ENCODE results near the gene TYW1B. TPM values are rescaled to one million over a fixed set of nuclear protein-coding genes. Genes with fewer than 3 reads are reported as not detected.
"Not testable (repeated sequence)": the region's sequence is repeated elsewhere in the genome, so short reads cannot be mapped to it uniquely, and the experiment has no call there.

The TYW1B gene
- total and polyA plus RNA-seq, 8 donors: 0.93 to 21.0 (median 2.0) TPM

GRCh38 chr7:72605863-72606431, 222.1 kb downstream of the TYW1B start:
- DNase-seq; H3K27me3 ChIP-seq; H3K4me1 ChIP-seq; H3K9me3 ChIP-seq; intact Hi-C loops (cut with DNase I; ENCODE audit: low total_unique reads); H3K4me3 ChIP-seq; H3K27ac ChIP-seq: not testable (repeated sequence)
- WGBS, 5 donors: 88 to 98% (median 94%) methylated on average over 6 to 7 of the region's 7 CpGs
- peaks cover 0 to 16% (median 3%) of the 10 kb centered on the region in 4 donors for H3K36me3 ChIP-seq

- 88 to 93% (median 92%) methylated on average over 17 of the region's 17 CpGs for WGBS, 5 donors
- H3K27me3 ChIP-seq; intact Hi-C loops (cut with DNase I; ENCODE audit: low total_unique reads); H3K9me3 ChIP-seq; H3K4me3 ChIP-seq; H3K4me1 ChIP-seq; H3K27ac ChIP-seq; DNase-seq: not testable (repeated sequence)
- H3K36me3 ChIP-seq: peaks cover 0 to 12% (median 3%) of the 10 kb centered on the region in 4 donors
Measured at GRCh38 chr7:72604771-72605611, 223.0 kb downstream of the TYW1B start.

- peaks cover 0 to 12% (median 3%) of the 10 kb centered on the region in 4 donors for H3K36me3 ChIP-seq
- WGBS, 5 donors: 93 to 97% (median 96%) methylated on average over 7 to 8 of the region's 8 CpGs
- H3K27me3 ChIP-seq; intact Hi-C loops (cut with DNase I; ENCODE audit: low total_unique reads); H3K4me3 ChIP-seq; DNase-seq; H3K9me3 ChIP-seq; H3K4me1 ChIP-seq; H3K27ac ChIP-seq: not testable (repeated sequence)
Measured at GRCh38 chr7:72603476-72603875, 224.5 kb downstream of the TYW1B start.

DNA sequence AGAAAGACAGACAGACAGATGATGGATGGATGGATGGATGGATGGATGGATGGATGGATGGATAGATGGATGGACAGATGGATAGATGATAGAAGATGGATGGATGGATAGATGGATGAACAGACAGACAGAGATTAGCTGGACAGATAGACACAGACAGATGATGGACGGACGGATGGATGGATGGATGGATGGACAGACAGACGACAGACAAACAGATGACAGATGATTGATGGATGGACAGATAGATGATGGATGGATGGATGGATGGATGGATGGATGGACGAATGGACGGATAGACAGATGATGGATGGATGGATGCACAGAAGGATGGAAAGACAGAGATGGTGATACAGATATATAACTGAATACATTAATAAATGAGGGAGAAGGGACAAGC, 224.9 kb downstream of the TYW1B start:
- no peak overlapping the region for H3K4me3 ChIP-seq
- no peaks in the 10 kb centered on the region for H3K27me3 ChIP-seq
- H3K9me3 ChIP-seq: no peaks in the 10 kb centered on the region
- TF ChIP-seq, protein P1, sequence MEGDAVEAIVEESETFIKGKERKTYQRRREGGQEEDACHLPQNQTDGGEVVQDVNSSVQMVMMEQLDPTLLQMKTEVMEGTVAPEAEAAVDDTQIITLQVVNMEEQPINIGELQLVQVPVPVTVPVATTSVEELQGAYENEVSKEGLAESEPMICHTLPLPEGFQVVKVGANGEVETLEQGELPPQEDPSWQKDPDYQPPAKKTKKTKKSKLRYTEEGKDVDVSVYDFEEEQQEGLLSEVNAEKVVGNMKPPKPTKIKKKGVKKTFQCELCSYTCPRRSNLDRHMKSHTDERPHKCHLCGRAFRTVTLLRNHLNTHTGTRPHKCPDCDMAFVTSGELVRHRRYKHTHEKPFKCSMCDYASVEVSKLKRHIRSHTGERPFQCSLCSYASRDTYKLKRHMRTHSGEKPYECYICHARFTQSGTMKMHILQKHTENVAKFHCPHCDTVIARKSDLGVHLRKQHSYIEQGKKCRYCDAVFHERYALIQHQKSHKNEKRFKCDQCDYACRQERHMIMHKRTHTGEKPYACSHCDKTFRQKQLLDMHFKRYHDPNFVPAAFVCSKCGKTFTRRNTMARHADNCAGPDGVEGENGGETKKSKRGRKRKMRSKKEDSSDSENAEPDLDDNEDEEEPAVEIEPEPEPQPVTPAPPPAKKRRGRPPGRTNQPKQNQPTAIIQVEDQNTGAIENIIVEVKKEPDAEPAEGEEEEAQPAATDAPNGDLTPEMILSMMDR (IDR thresholded peaks at IDR 0.05): no peak
- TF ChIP-seq POLR2A (IDR thresholded peaks at IDR 0.05) (peak in 1 of 4 donors; percentile 7), EP300 (IDR thresholded peaks at IDR 0.05) (no peak)
- 91 to 98% (median 93%) methylated on average over 5 of the region's 5 CpGs for WGBS, 5 donors
- no peak overlapping the region for H3K27ac ChIP-seq
- DNase-seq: no peak
- peaks cover 0 to 12% (median 3%) of the 10 kb centered on the region in 4 donors for H3K36me3 ChIP-seq
- intact Hi-C loops (cut with DNase I; ENCODE audit: low total_unique reads): no loop called here
- no peaks in the 10 kb centered on the region for H3K4me1 ChIP-seq

DNA sequence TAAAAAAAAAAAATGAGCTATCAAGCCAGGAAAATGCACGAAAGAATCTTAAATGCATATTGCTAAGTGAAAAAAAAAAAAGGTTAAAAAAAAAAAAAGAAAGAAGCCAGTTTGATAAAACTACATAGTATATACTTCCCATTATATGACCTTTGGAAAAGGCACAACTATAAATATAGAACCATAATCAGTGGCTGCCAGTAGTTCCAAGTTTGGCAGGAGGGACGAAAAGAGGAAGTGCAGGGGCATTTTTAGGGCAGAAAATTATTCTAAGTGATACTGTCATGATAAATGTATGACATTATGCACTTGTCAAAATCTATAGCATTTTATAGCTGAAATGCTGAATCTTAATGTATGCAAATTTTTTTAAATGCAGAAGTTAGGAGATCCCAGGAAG, 226.3 kb downstream of the TYW1B start:
- H3K9me3 ChIP-seq, H3K27ac ChIP-seq: not testable (repeated sequence)
- 54 to 82% (median 68%) methylated on average over 2 of the region's 2 CpGs for WGBS, 5 donors

GRCh38 chr7:72590023-72590422, 238.0 kb downstream of the TYW1B start:
- H3K27ac ChIP-seq; H3K4me3 ChIP-seq; H3K9me3 ChIP-seq; H3K4me1 ChIP-seq; intact Hi-C loops (cut with DNase I; ENCODE audit: low total_unique reads); DNase-seq; H3K36me3 ChIP-seq; H3K27me3 ChIP-seq: not testable (repeated sequence)
- 89 to 99% (median 94%) methylated on average over 4 of the region's 4 CpGs for WGBS, 5 donors

More for the DNA sequence above, 226.3 kb downstream of the TYW1B start:
- H3K4me1 ChIP-seq; H3K27me3 ChIP-seq; intact Hi-C loops (cut with DNase I; ENCODE audit: low total_unique reads); H3K4me3 ChIP-seq; DNase-seq: not testable (repeated sequence)
- peaks cover 0 to 12% (median 3%) of the 10 kb centered on the region in 4 donors for H3K36me3 ChIP-seq

- 86 to 97% (median 94%) methylated on average over 3 of the region's 3 CpGs for WGBS, 5 donors
- DNase-seq; H3K4me1 ChIP-seq; H3K36me3 ChIP-seq; H3K4me3 ChIP-seq; intact Hi-C loops (cut with DNase I; ENCODE audit: low total_unique reads); H3K27me3 ChIP-seq; H3K9me3 ChIP-seq; H3K27ac ChIP-seq: not testable (repeated sequence)
Measured at GRCh38 chr7:72587267-72587666, 240.7 kb downstream of the TYW1B start.

DNA sequence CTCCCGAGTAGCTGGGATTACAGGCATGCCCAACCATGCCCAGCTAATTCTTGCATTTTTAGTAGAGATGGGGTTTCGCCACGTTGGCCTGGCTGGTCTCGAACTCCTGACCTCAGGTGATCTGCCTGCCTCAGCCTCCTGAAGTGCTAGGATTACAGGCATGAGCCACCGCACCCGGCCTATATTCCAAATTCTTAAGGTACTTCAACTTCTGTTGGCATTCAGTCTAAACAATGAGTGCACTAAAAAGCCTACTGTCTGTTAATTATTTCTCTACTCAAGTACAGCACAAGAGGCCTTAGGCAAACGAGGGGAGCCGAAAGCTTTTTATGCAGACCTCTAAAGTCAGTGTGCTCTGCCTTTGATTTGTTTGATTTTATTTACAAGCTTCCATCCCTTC, 243.4 kb downstream of the TYW1B start:
- H3K4me1 ChIP-seq; H3K27ac ChIP-seq; intact Hi-C loops (cut with DNase I; ENCODE audit: low total_unique reads); H3K36me3 ChIP-seq; H3K9me3 ChIP-seq; H3K27me3 ChIP-seq; H3K4me3 ChIP-seq; DNase-seq: not testable (repeated sequence)
- 93 to 97% (median 95%) methylated on average over 8 of the region's 8 CpGs for WGBS, 5 donors

GRCh38 chr7:72583620-72584361, 244.2 kb downstream of the TYW1B start:
- intact Hi-C loops (cut with DNase I; ENCODE audit: low total_unique reads); H3K4me1 ChIP-seq; H3K9me3 ChIP-seq; H3K27me3 ChIP-seq; H3K4me3 ChIP-seq; DNase-seq; H3K27ac ChIP-seq; H3K36me3 ChIP-seq: not testable (repeated sequence)
- 62 to 82% (median 76%) methylated on average over 3 of the region's 3 CpGs for WGBS, 5 donors

GRCh38 chr7:72580142-72580770, 247.7 kb downstream of the TYW1B start:
- 73 to 89% (median 81%) methylated on average over 9 of the region's 9 CpGs for whole genome bisulfite sequencing, 5 donors
- intact Hi-C loops (cut with DNase I; ENCODE audit: low total_unique reads); H3K27me3 ChIP-seq; H3K9me3 ChIP-seq; DNase-seq; H3K27ac ChIP-seq; H3K4me1 ChIP-seq; H3K4me3 ChIP-seq; H3K36me3 ChIP-seq: not testable (repeated sequence)
